G401 (cell line): ENCODE data around the gene DGKQ. TPM values are rescaled to one million over a fixed set of nuclear protein-coding genes. Genes with fewer than 3 reads are reported as not detected.

Experiments used
- DNase-seq: peaks from one replicate; pipeline ENCODE4 v3.0.0-alpha.2; 2015; ENCODE audit warnings: low spot score
- in situ Hi-C: cut with HindIII; loops from 2 replicates; pipeline ENCODE4 v1.10.0; 2016; ENCODE audit warnings: low sequenced_read_pairs, mixed read lengths
- total RNA-seq: library from RNA; depleted of rRNA; stranded (reverse); fragments of >200 nt; shearing (Covaris generic); gene quantifications from 2 replicates; pipeline ENCODE4 v1.2.3, GENCODE V29; 2014; rRNA removed

DGKQ gene
- total RNA-seq, 1 experiment from 2014 or later: 11.0 TPM

- in situ Hi-C loops: no loop called here
- DNase-seq: no peak
Measured at GRCh38 chr4:917992-918391, 55.4 kb downstream of the DGKQ start.

GRCh38 chr4:917466-917865, 55.9 kb downstream of the DGKQ start:
- no peak for DNase-seq
- in situ Hi-C loops: no loop called here

- in situ Hi-C loops: no loop called here
- DNase-seq: peak; percentile 34
Measured at GRCh38 chr4:915595-915994, 57.8 kb downstream of the DGKQ start.

GRCh38 chr4:915041-915474, 58.3 kb downstream of the DGKQ start:
- in situ Hi-C loops: no loop called here
- no peak for DNase-seq

GRCh38 chr4:914531-914930, 58.8 kb downstream of the DGKQ start:
- no peak for DNase-seq
- in situ Hi-C loops: no loop called here

- in situ Hi-C loops: no loop called here
- DNase-seq: no peak
Measured at GRCh38 chr4:913280-913618, 60.1 kb downstream of the DGKQ start.

GRCh38 chr4:912548-913279, 60.7 kb downstream of the DGKQ start:
- in situ Hi-C loops: no loop called here
- DNase-seq: peak; percentile 82

GRCh38 chr4:911871-912490, 61.4 kb downstream of the DGKQ start:
- in situ Hi-C loops: no loop called here
- peak; percentile 47 for DNase-seq

- in situ Hi-C loops: no loop called here
- no peak for DNase-seq
Measured at GRCh38 chr4:911221-911751, 62.1 kb downstream of the DGKQ start.

GRCh38 chr4:910366-911091, 62.8 kb downstream of the DGKQ start:
- in situ Hi-C loops: no loop called here
- no peak for DNase-seq

GRCh38 chr4:909821-910220, 63.5 kb downstream of the DGKQ start:
- in situ Hi-C loops: no loop called here
- no peak for DNase-seq

- in situ Hi-C loops: no loop called here
- DNase-seq: no peak
Measured at GRCh38 chr4:909131-909571, 64.2 kb downstream of the DGKQ start.

Other genes starting within 250 kb of the DGKQ start
- gene CPLX1, start 147.4 kb downstream of the DGKQ start, total RNA-seq: 1.8 and 4.7 TPM in 2 replicates
- 91.4 and 91.5 TPM in 2 replicates for gene GAK, start 41.3 kb downstream of the DGKQ start, total RNA-seq
- 7.0 and 21.4 TPM in 2 replicates for gene TMEM175, start 41.1 kb downstream of the DGKQ start, total RNA-seq
- 3.0 and 3.8 TPM in 2 replicates for gene IDUA, start 13.5 kb upstream of the DGKQ start, total RNA-seq
- gene SLC26A1, start 19.8 kb upstream of the DGKQ start, total RNA-seq: 0.74 and 0.85 TPM in 2 replicates
- 23.9 and 28.5 TPM in 2 replicates for gene FGFRL1, start 38.1 kb upstream of the DGKQ start, total RNA-seq
- gene RNF212, start 140.0 kb upstream of the DGKQ start, total RNA-seq: not detected in 2 replicates
- 3.2 TPM in 1 of 2 replicates, not detected in the other for gene SPON2, start 199.0 kb upstream of the DGKQ start, total RNA-seq